ENCODE data around the gene ATP6V1B1.
A peak's percentile ranks its signal among the peaks of the same experiment; 100 is the strongest.

The ATP6V1B1 gene

GRCh38 chr2:70978341-70979179 lies 42.9 kb downstream of the ATP6V1B1 start, which contains the start of gene ANKRD53:
Gene ANKRD53 (plus strand): TSS chr2:70978630. CDS start chr2:70978646, 16 bp downstream.
- DNase-seq, result peak; percentile 18

DNA sequence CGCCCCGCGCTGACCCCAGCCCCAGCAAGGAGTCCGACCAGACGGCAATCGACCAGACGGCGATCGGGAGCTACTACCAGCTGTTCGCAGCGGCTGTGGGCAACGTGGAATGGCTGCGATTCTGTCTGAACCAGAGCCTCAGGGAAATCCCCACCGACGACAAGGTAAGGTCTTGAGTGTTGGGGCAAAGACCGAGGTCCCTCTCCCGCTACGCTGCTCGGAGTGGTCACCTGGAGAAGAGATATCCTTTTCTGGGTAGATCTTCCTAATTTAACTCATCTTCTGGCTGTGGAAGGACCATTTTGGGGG lies 43.4 kb downstream of the ATP6V1B1 start:
- DNase-seq, result no peak

DNA sequence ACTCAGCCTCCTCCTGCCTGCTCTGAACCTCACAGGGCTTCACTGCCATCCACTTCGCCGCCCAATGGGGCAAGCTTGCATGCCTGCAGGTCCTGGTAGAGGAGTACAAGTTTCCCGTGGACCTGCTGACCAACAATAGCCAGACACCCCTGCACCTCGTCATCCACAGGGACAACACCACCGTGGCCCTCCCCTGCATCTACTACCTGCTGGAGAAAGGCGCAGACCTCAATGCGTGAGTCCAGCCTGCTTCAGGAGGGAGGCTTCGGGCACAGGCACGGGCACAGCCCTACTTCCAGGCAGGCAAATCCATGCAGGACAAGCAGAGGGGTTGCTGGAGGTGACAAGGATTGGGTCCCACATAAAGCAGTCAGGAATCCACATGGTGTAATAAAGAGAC lies 43.9 kb downstream of the ATP6V1B1 start:
- no peak for DNase-seq

GRCh38 chr2:70981421-70981820 lies 45.7 kb downstream of the ATP6V1B1 start:
- DNase-seq, result no peak

- no peak for DNase-seq
These were observed 46.4 kb downstream of the ATP6V1B1 start for GRCh38 chr2:70981866-70982810.

DNA sequence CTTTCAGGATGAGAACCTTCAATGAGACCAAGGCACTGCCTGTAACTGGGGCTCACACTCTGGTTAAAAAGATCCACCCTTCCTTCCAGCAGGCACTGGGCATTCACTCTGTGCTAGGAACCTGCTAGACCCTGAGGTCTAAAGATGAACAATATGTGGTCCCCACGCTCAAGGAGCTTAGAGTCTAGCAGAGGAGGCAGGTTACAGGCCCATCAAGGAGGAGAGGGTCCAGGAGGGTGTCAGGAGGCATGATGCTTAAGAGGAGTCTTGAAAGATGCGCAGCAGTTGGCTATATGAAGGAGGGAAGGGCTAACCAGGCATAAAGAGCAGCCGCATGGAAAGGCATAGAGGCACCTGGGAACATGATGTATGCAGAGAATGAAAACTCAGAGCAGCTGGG lies 47.3 kb downstream of the ATP6V1B1 start:
- no peak for DNase-seq

- DNase-seq, result no peak
These were observed 48.0 kb downstream of the ATP6V1B1 start for GRCh38 chr2:70983506-70984227.

- no peak for DNase-seq
These were observed 48.5 kb downstream of the ATP6V1B1 start for GRCh38 chr2:70984228-70984575.

- DNase-seq, result peak; percentile 83
These were observed 49.0 kb downstream of the ATP6V1B1 start for GRCh38 chr2:70984576-70985282.

DNA sequence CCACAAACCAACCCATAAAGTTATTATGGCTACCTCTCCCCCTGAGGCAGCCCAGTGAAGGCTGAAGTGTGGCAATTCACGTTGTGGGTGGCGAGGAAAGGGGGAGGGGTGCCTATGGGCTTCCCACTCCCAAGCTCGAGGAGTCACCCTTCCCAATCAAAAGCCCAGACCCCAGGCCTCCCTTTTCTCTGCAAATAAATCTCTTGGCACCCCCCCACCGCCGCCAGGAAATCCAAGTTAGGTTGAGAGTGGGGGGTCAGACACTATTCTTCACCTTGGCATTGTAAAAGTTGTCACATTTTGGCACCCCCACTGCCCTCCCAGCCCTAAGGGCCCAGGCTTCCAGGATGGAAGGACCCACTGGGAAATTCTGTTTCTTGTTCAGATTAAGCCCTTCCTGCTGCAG lies 49.6 kb downstream of the ATP6V1B1 start:
- DNase-seq, result no peak

- no peak for DNase-seq
These were observed 50.3 kb downstream of the ATP6V1B1 start for GRCh38 chr2:70985956-70986355.

GRCh38 chr2:70986499-70987189 lies 50.9 kb downstream of the ATP6V1B1 start:
- no peak for DNase-seq

- no peak for DNase-seq
These were observed 51.7 kb downstream of the ATP6V1B1 start for GRCh38 chr2:70987386-70987785.

- no peak for DNase-seq
These were observed 52.5 kb downstream of the ATP6V1B1 start for GRCh38 chr2:70988151-70988550.

DNA sequence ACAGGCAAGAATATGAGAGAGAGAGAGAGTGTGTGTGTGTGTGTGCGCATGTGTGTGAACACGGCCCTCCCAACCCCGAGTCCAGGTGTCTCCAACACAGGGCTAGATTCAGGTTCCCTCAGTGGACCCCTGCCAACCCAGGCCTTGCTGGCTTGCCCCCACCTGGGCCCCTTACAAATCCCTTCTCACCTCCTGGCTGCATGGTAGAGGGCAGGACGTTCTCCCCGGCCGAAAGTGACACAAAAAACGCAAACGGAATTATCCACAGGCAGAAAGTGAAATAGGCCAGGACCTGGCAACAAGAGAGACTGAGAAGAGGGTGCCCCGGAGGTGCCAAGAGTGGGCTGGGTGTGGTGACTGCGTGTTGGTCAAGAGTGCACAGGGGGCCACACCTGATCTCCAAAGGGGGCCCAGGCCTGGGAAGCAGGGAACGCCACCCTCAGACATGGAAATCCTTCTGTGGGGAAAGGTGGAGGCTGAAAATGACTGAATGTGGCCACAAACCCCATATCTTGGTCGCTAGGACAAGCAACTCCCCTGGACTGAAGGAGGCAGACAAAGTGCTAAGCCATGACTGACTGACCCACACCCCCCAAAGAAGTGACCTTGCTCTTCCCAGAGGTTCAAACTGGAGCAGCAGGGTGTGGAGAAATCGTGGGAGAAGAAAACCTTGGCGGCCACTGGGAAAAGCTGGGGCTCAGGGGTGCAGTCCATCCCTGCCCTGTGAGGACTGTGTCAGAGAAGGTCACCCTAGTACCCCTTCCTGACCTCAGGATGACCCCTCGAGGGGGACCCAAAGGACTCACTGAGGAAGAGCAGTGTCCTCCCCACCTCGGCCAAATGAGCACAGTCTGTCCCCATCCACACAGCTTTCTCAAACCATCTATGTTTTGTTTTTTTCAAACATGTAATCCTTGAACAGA lies 53.3 kb downstream of the ATP6V1B1 start:
- DNase-seq, result no peak

DNA sequence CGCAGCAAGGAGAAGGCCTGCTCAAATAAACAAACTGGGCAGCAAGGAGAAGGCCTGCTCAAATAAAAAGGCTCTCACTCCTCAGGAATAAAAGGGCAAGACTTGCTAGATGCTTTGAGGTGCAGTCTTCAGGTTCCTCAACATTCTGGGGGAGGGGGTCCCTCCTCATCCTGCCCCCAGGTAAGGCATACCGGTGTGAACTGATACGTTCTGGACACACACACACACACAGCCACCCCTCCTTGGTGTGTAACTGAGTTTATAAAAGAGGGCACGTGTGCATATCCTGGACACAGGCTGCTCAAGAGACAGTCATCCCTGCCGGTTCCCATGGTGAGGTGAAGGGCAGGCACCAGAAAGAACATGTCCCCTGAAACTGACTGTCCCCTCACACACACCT lies 54.5 kb downstream of the ATP6V1B1 start:
- DNase-seq, result no peak

GRCh38 chr2:70991142-70991541 lies 55.4 kb downstream of the ATP6V1B1 start:
- no peak for DNase-seq

DNA sequence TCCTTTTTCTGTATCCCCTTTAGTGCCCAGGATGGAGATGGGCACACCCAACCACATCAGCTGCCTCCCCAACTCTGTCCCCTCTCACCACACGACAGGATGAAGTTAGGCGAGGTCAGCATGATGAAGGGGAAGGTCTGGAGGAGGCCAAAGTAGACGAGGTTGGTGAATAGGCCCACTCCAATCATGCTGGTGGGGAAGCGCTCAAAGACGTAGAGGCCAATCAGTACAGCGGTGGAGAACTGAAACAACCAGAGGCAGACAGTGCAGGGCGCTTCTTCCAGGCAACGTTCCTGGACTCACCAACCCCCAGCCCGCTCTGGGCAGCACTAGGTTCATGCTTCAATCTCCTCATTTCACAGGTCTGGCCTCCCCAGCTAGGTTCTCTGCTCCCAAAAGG lies 56.0 kb downstream of the ATP6V1B1 start:
- DNase-seq, result no peak

- no peak for DNase-seq
These were observed 57.5 kb downstream of the ATP6V1B1 start for GRCh38 chr2:70992945-70993853.

All from CD4-positive, alpha-beta T cell treated with Interleukin-10 for 1 hour (primary cell).